ENCODE measurements around the gene MLYCD.
"Not testable (repeated sequence)": the region's sequence is repeated elsewhere in the genome, so short reads cannot be mapped to it uniquely, and the experiment has no call there.

MLYCD gene

DNA sequence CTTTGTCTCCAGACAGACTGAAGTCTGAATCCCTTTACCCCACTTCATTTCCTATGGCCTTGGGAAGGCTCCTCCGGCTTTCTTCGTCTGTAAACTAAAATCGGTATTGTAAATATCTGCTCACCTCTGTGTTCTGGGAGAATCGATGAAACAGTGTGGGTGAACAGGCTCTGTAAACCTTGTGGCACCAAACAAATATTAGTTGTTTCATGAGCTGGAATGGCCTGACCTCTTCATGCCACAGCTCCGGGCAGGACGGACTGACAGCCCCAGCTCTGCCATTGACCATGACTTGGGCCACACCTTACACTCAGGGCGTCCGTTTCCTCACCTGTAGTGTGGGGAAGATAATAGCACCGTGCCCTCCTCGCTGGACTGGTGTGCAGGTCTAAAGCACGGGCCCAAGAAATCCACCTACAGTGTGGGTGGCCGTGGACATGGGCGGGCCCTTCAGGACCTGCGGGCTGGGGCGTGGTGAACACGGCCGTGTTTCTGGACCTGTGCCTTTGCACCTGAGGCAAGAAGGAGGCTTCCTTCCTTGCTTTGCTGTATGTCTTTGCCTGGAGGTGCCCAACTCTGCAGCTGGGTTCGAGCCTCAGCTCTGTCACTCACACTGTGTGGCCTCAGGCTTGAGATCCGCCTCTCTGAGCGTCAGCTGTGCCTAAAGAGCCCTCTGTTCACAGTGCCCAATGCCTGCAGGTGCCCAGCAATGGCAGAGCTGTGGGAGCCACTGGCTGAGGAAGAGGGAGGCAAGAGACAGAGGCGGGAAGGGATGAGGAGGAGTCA lies 48.1 kb downstream of the MLYCD start:
- H3K4me2 ChIP-seq (ENCODE audit: low read length) = no peak overlapping the region
- TF ChIP-seq CTCF (IDR thresholded peaks at IDR 0.05) = no peak
- no peak overlapping the region for H2AFZ ChIP-seq
- H3K79me2 ChIP-seq = no peaks in the 10 kb centered on the region
- no peaks in the 10 kb centered on the region for H3K4me1 ChIP-seq
- H3K27me3 ChIP-seq (ENCODE audit: control insufficient read depth, insufficient read depth, low read length) = no peaks in the 10 kb centered on the region
- no peaks in the 10 kb centered on the region for H3K9me3 ChIP-seq (ENCODE audit: control insufficient read depth, low read length)
- H3K36me3 ChIP-seq (ENCODE audit: control insufficient read depth, insufficient read depth, low read length) = no peaks in the 10 kb centered on the region
- H3K4me3 ChIP-seq (ENCODE audit: low read depth, low read length) = no peak overlapping the region
- H3K27ac ChIP-seq = no peak overlapping the region
- H3K9ac ChIP-seq = no peak overlapping the region

GRCh38 chr16:83947642-83948234 lies 48.8 kb downstream of the MLYCD start:
- H3K27ac ChIP-seq = no peak overlapping the region

DNA sequence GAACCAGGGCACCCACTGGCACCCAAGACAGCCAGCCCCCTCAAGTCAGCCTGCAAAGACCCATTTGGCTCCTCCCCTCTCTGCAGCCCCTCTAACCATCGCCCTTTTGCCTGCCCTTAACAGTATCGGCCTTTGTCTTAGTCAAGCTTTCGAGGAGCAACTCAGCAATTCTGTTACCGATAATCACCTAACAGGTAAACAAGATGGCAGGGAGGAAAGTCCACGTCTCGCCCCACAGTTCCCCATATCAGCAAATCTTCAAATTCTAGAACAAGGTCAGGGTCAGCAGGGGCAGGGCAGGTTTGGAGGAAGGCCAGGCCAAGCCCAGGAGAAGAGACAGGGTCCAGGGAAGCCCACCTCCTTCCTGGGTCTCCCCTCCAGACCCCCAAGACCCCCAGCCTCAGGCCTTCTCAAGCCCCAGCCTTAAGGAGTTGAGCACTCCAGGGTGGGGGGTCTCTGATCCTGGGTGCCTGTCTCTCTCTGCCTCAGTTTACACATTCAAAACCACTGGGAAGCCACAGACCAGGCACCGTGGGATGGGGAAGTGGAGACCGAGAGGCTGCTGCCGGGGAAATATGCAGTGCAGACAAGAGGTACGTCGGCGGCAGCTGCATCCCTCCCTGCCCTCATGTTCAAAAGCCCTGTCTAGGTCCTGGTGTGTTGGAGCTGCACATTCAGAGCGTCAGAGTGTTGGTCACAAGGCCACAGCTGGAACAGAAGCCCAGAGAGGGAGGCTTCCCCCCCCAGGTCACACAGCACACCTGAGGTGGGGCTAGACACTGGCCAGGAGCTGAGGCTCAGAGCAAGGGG lies 50.2 kb downstream of the MLYCD start:
- Histone ChIP-seq H3K4me3 (ENCODE audit: low read depth, low read length) (no peak overlapping the region), H3K4me2 (ENCODE audit: low read length) (no peak overlapping the region), H3K4me1 (peaks cover 11% of the 10 kb centered on the region)

More at GRCh38 chr16:83947642-83948234, 48.8 kb downstream of the MLYCD start:
- H3K9me3 ChIP-seq (ENCODE audit: control insufficient read depth, low read length) = no peaks in the 10 kb centered on the region
- peaks cover 4% of the 10 kb centered on the region for H3K4me1 ChIP-seq
- H3K4me2 ChIP-seq (ENCODE audit: low read length) = no peak overlapping the region
- TF ChIP-seq CTCF (IDR thresholded peaks at IDR 0.05) = no peak
- H3K4me3 ChIP-seq (ENCODE audit: low read depth, low read length) = no peak overlapping the region
- H3K27me3 ChIP-seq (ENCODE audit: control insufficient read depth, insufficient read depth, low read length) = no peaks in the 10 kb centered on the region
- H3K79me2 ChIP-seq = no peaks in the 10 kb centered on the region
- H3K36me3 ChIP-seq (ENCODE audit: control insufficient read depth, insufficient read depth, low read length) = no peaks in the 10 kb centered on the region
- no peak overlapping the region for H2AFZ ChIP-seq
- no peak overlapping the region for H3K9ac ChIP-seq

GRCh38 chr16:83949724-83950001 lies 50.7 kb downstream of the MLYCD start:
- Histone ChIP-seq H3K4me2 (ENCODE audit: low read length) (no peak overlapping the region), H3K27ac (no peak overlapping the region), H3K9me3 (ENCODE audit: control insufficient read depth, low read length) (no peaks in the 10 kb centered on the region), H2AFZ (no peak overlapping the region), H3K4me3 (ENCODE audit: low read depth, low read length) (no peak overlapping the region), H3K9ac (no peak overlapping the region), H3K79me2 (no peaks in the 10 kb centered on the region), H3K36me3 (ENCODE audit: control insufficient read depth, insufficient read depth, low read length) (no peaks in the 10 kb centered on the region), H3K4me1 (peaks cover 13% of the 10 kb centered on the region), H3K27me3 (ENCODE audit: control insufficient read depth, insufficient read depth, low read length) (no peaks in the 10 kb centered on the region)
- no peak for TF ChIP-seq CTCF (IDR thresholded peaks at IDR 0.05)

More for the DNA sequence above, 50.2 kb downstream of the MLYCD start:
- Histone ChIP-seq H3K36me3 (ENCODE audit: control insufficient read depth, insufficient read depth, low read length) (no peaks in the 10 kb centered on the region), H3K79me2 (no peaks in the 10 kb centered on the region), H3K9ac (no peak overlapping the region), H3K9me3 (ENCODE audit: control insufficient read depth, low read length) (no peaks in the 10 kb centered on the region), H3K27me3 (ENCODE audit: control insufficient read depth, insufficient read depth, low read length) (no peaks in the 10 kb centered on the region), H3K27ac (no peak overlapping the region), H2AFZ (no peak overlapping the region)
- no peak for TF ChIP-seq CTCF (IDR thresholded peaks at IDR 0.05)

DNA sequence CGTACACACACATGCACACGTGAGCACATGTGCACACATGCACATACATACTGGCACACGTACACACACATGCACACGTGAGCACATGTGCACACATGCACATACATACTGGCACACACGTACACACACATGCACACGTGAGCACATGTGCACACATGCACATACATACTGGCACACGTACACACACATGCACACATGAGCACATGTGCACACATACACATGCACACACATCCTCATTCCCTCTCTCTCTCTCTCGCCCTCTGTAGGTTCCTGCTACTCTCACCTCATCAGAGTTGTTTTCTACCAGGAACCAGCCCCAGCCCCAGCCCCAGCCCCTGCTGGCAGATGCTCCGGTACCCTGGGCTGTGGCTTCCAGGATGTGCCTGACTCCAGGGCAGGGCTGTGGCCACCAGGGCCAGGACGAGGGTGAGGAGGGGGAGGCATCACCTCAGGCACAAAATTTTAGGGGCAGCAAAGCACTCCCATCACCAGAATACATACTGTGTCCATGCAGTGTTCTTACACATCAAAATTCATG lies 52.0 kb downstream of the MLYCD start:
- not testable (repeated sequence) for H3K79me2 ChIP-seq; H3K4me2 ChIP-seq (ENCODE audit: low read length); H3K36me3 ChIP-seq (ENCODE audit: control insufficient read depth, insufficient read depth, low read length); H3K27ac ChIP-seq; H2AFZ ChIP-seq; H3K9ac ChIP-seq; H3K27me3 ChIP-seq (ENCODE audit: control insufficient read depth, insufficient read depth, low read length); H3K4me3 ChIP-seq (ENCODE audit: low read depth, low read length); H3K9me3 ChIP-seq (ENCODE audit: control insufficient read depth, low read length)
- H3K4me1 ChIP-seq = peaks cover 13% of the 10 kb centered on the region

All from parathyroid adenoma (tissue), 2 donors.